Left forelimb (tissue), 1 donor: ENCODE measurements around the gene SYNJ1.
"Not testable (repeated sequence)": the region's sequence is repeated elsewhere in the genome, so short reads cannot be mapped to it uniquely, and the experiment has no call there.

ENCODE experiments used
- DNase-seq: peaks from one replicate; pipeline ENCODE4 v3.0.0-alpha.2; 2018; ENCODE audit warnings: low spot score

SYNJ1 gene

GRCh38 chr21:32693581-32693980, 34.2 kb downstream of the SYNJ1 start:
- DNase-seq, result no peak

GRCh38 chr21:32690085-32690484, 37.7 kb downstream of the SYNJ1 start:
- DNase-seq, result no peak

GRCh38 chr21:32687643-32688345, 40.0 kb downstream of the SYNJ1 start:
- DNase-seq, result no peak

- DNase-seq, result no peak
These were observed 44.9 kb downstream of the SYNJ1 start for GRCh38 chr21:32682696-32683474.

DNA sequence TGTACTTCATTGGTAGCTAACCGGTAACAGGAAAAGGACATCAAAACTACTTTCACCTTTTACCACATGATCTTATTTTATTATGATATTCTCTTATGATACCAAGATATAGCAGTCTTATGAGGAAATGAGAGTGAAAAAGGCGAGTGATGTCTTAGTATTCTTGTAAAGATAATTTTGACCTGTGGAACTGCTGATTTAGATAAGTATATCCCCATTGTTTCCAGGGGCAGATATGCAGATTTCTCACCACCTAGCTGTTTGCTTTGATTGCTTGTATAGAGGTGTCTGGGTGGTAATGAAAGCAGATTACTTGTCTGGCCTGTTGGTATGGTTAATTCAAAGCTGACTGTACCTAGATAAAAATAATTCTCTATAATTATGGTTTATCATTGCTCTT, 53.1 kb downstream of the SYNJ1 start:
- DNase-seq, result no peak

GRCh38 chr21:32674038-32674437, 53.8 kb downstream of the SYNJ1 start:
- no peak for DNase-seq

GRCh38 chr21:32666258-32666657, 61.6 kb downstream of the SYNJ1 start:
- no peak for DNase-seq

DNA sequence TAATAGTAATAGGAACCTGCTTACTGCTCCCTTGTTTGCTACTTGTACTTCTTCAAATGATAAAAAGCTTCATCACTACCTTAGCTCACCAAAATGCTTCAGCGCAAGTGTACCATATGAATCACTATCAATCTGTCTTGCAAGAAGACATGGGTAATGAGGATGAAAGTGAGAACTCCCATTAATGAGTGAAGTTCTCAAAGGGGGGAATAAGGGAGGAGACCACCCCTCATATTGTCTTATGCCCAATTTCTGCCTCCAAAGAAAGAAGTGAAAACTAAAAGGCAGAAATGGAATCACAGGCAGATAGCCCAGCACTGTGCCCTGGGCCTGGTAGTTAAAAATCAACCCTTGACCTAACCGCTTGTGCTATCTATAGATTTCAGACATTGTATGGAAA, 63.7 kb downstream of the SYNJ1 start:
- DNase-seq, result not testable (repeated sequence)

DNA sequence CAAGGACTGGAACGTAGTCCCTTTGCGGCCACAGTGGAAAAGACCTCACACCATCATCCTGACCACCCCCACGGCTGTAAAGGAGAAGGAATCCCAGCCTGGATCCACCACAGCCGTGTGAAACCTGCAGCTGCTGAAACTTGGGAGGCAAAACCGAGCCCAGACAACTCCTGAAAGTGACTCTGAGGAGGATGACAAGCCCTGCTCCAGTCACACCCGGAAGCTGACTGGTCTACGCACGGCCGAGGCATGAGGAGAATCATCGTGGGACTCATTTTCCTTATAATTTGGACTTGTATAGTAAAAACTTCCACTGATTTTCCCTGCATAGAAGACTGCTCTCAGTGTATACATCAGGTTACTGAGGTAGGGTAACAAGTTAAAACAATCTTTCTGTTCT, 65.8 kb downstream of the SYNJ1 start:
- DNase-seq, result not testable (repeated sequence)

GRCh38 chr21:32661026-32661782, 66.6 kb downstream of the SYNJ1 start:
- not testable (repeated sequence) for DNase-seq

- no peak for DNase-seq
These were observed 69.3 kb downstream of the SYNJ1 start for GRCh38 chr21:32658524-32658923.

- no peak for DNase-seq
These were observed 74.4 kb downstream of the SYNJ1 start for GRCh38 chr21:32653326-32653901.

GRCh38 chr21:32648165-32648564, 79.6 kb downstream of the SYNJ1 start:
- DNase-seq, result no peak

GRCh38 chr21:32645261-32646182, 82.3 kb downstream of the SYNJ1 start:
- DNase-seq, result no peak

- DNase-seq, result no peak
These were observed 85.8 kb downstream of the SYNJ1 start for GRCh38 chr21:32641710-32642698.

- no peak for DNase-seq
These were observed 101.1 kb downstream of the SYNJ1 start for GRCh38 chr21:32626621-32627196.

DNA sequence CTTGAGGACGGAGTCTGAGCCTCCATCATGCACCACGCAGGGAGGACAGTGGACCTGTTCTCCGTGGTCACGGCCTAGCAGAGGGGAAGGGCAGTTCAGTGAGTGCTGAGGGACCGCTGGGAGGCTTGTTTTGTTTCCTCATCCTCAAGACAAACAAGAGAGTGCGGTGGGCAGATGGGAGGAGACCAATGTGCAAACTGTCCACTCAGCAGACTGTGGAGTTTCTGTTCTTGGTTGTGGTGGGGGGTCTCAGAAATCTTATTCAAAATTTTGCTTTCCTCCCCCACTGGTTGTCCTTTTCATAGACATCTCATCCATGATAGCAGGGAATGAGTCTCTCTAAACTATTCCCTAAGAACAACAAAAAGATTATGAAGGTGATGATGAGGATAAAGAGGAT, 109.6 kb downstream of the SYNJ1 start:
- DNase-seq, result not testable (repeated sequence)

DNA sequence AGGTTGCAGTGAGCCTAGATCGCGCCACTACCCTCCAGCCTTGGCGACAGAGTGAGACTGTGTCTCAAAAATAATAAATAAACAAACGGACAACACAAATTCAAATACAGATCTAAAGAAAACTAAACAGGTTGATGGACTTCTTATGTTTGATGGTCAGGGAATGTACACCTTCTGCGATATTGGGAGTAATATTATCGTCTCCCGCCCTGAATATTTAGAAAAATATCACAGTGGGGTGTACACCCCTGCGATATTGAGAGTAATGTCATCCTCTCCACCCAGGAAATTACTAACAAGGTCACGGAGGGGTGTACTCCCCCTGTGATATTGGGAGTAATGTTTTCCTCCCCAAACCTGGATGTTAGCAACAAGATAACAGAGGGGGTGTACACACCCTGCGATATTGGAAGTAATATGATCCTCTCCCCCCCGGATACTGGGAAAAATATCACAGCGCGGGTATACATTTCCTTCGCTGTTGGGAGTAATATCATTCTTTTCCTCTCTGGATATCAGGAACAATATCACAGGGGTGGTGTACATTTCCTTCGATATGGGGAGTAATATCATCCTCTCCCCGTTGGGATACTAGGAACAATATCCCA, 114.3 kb downstream of the SYNJ1 start:
- no peak for DNase-seq

- no peak for DNase-seq
These were observed 114.8 kb downstream of the SYNJ1 start for GRCh38 chr21:32612999-32613337.
